Measurements from ENCODE around the gene KCNH5.

The KCNH5 gene

GRCh38 chr14:62697461-62697860 lies 347.8 kb downstream of the KCNH5 start:
- H3K9ac ChIP-seq (ENCODE audit: low read length): no peak overlapping the region
- H3K79me2 ChIP-seq (ENCODE audit: low read length): no peaks in the 10 kb centered on the region
- no peaks in the 10 kb centered on the region for H3K27me3 ChIP-seq (replicated peaks; ENCODE audit: insufficient read depth, low read length)
- no peak overlapping the region for H3K4me2 ChIP-seq (ENCODE audit: low read depth, low read length)
- H4K20me1 ChIP-seq (ENCODE audit: insufficient read depth, low read length): no peaks in the 10 kb centered on the region
- no peak for DNase-seq
- H3K4me3 ChIP-seq (ENCODE audit: low read length): no peak overlapping the region
- H2AFZ ChIP-seq (ENCODE audit: low read length): no peak overlapping the region
- H3K36me3 ChIP-seq (replicated peaks; ENCODE audit: insufficient read depth, low read length): no peaks in the 10 kb centered on the region
- no peaks in the 10 kb centered on the region for H3K9me2 ChIP-seq (replicated peaks; ENCODE audit: insufficient read depth, low read length)
- H3K4me1 ChIP-seq (ENCODE audit: low read length): no peaks in the 10 kb centered on the region
- H3K27ac ChIP-seq (ENCODE audit: low read length): no peak overlapping the region
- H3F3A ChIP-seq (ENCODE audit: insufficient read depth, low read length): no peaks in the 10 kb centered on the region
- no peaks in the 10 kb centered on the region for H3K9me3 ChIP-seq (replicated peaks; ENCODE audit: insufficient read depth, low read length)
- TF ChIP-seq CTCF (IDR thresholded peaks at IDR 0.05; ENCODE audit: low read length) (no peak), EZH2phosphoT487 (IDR thresholded peaks at IDR 0.05; ENCODE audit: low read length) (no peak)

GRCh38 chr14:62696929-62697328 lies 348.3 kb downstream of the KCNH5 start:
- Histone ChIP-seq H3K9ac (ENCODE audit: low read length) (no peak overlapping the region), H3K4me3 (ENCODE audit: low read length) (no peak overlapping the region), H3K9me3 (replicated peaks; ENCODE audit: insufficient read depth, low read length) (no peaks in the 10 kb centered on the region), H3K79me2 (ENCODE audit: low read length) (no peaks in the 10 kb centered on the region), H2AFZ (ENCODE audit: low read length) (no peak overlapping the region), H4K20me1 (ENCODE audit: insufficient read depth, low read length) (no peaks in the 10 kb centered on the region), H3F3A (ENCODE audit: insufficient read depth, low read length) (no peaks in the 10 kb centered on the region), H3K36me3 (replicated peaks; ENCODE audit: insufficient read depth, low read length) (no peaks in the 10 kb centered on the region), H3K9me2 (replicated peaks; ENCODE audit: insufficient read depth, low read length) (no peaks in the 10 kb centered on the region), H3K4me1 (ENCODE audit: low read length) (no peaks in the 10 kb centered on the region), H3K4me2 (ENCODE audit: low read depth, low read length) (no peak overlapping the region), H3K27ac (ENCODE audit: low read length) (no peak overlapping the region), H3K27me3 (replicated peaks; ENCODE audit: insufficient read depth, low read length) (no peaks in the 10 kb centered on the region)
- DNase-seq: no peak
- TF ChIP-seq CTCF (IDR thresholded peaks at IDR 0.05; ENCODE audit: low read length): no peak
- TF ChIP-seq EZH2 (optimal IDR thresholded peaks at IDR 0.05; ENCODE audit: low read depth, low read length): no peak
- no peak for TF ChIP-seq EZH2phosphoT487 (IDR thresholded peaks at IDR 0.05; ENCODE audit: low read length)

DNA sequence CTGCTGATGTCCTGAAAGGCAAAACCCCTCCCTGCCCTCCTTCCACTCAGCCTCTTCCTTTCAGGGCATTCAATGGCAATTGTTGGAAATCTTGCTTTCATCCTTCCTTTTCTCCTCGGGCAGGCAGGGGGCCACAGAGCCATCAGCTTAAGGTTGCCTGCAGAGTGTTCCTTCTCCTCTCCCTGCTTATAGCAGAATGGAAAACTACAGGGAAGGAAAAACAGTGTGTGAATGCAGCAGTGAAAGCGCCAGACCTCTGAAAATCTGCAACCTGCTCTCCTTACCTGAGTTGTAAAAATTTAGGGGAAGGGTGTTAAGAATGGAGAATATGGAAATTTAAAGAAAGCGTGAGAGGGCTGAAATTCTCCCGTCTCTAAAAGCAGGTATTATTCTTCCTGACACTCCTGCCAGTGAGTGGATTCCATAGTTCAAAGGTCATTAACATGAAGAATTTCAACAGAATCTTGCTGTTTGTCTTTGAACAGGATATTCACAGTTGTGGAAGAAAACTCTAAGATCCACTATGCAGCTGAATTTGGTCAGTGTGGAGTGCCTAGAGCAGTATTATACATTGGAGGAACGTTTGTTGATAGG lies 348.8 kb downstream of the KCNH5 start:
- no peak for TF ChIP-seq EZH2phosphoT487 (IDR thresholded peaks at IDR 0.05; ENCODE audit: low read length)
- no peak for TF ChIP-seq EZH2 (optimal IDR thresholded peaks at IDR 0.05; ENCODE audit: low read depth, low read length)
- TF ChIP-seq CTCF (IDR thresholded peaks at IDR 0.05; ENCODE audit: low read length): no peak
- H3F3A ChIP-seq (ENCODE audit: insufficient read depth, low read length): no peaks in the 10 kb centered on the region
- no peaks in the 10 kb centered on the region for H3K9me3 ChIP-seq (replicated peaks; ENCODE audit: insufficient read depth, low read length)
- H3K9me2 ChIP-seq (replicated peaks; ENCODE audit: insufficient read depth, low read length): no peaks in the 10 kb centered on the region
- no peaks in the 10 kb centered on the region for H3K4me1 ChIP-seq (ENCODE audit: low read length)
- no peak for DNase-seq
- H3K4me2 ChIP-seq (ENCODE audit: low read depth, low read length): no peak overlapping the region
- no peaks in the 10 kb centered on the region for H3K79me2 ChIP-seq (ENCODE audit: low read length)
- H3K4me3 ChIP-seq (ENCODE audit: low read length): no peak overlapping the region
- H3K27ac ChIP-seq (ENCODE audit: low read length): no peak overlapping the region
- H3K36me3 ChIP-seq (replicated peaks; ENCODE audit: insufficient read depth, low read length): no peaks in the 10 kb centered on the region
- H4K20me1 ChIP-seq (ENCODE audit: insufficient read depth, low read length): no peaks in the 10 kb centered on the region
- no peak overlapping the region for H3K9ac ChIP-seq (ENCODE audit: low read length)
- H3K27me3 ChIP-seq (replicated peaks; ENCODE audit: insufficient read depth, low read length): no peaks in the 10 kb centered on the region
- no peak overlapping the region for H2AFZ ChIP-seq (ENCODE audit: low read length)

Data from MM.1S (cell line).